Neural cell (in vitro differentiated cells): ENCODE results near the gene FHIT. TPM values are rescaled to one million over a fixed set of nuclear protein-coding genes. Genes with fewer than 3 reads are reported as not detected.

ENCODE experiments used
- H2AFZ ChIP-seq: fragments of 200-600, 300-800 bp; sonication (generic), shearing (Covaris generic); 2 replicates; pipeline ENCODE4 v1.6.0; 2014; ENCODE audit warnings: low read depth, mild to moderate bottlenecking, antibody characterized with exemption, low read length, moderate library complexity
- H3F3A ChIP-seq: fragments of 200-600 bp; shearing (Covaris generic); 2 replicates; pipeline ENCODE4 v1.6.1; 2016; ENCODE audit warnings: mild to moderate bottlenecking, moderate library complexity, mixed read lengths, antibody characterized with exemption, low read length; ENCODE audit not compliant: insufficient read depth, poor library complexity, severe bottlenecking
- H3K27ac ChIP-seq: fragments of 200-600, 300-800 bp; sonication (generic), shearing (Covaris generic); 2 replicates; pipeline ENCODE4 v1.5.1; 2014; ENCODE audit warnings: mild to moderate bottlenecking, low read length, moderate library complexity
- H3K27me3 ChIP-seq: fragments of 300-800, 200-600 bp; sonication (generic), shearing (Covaris generic); 2 replicates; pipeline ENCODE4 v1.6.0; 2014; ENCODE audit warnings: mild to moderate bottlenecking, low read depth, low read length, moderate library complexity; ENCODE audit not compliant: insufficient read depth
- H3K36me3 ChIP-seq: fragments of 300-800, 200-600 bp; sonication (generic), shearing (Covaris generic); 2 replicates; pipeline ENCODE4 v1.5.1; 2014; ENCODE audit warnings: mild to moderate bottlenecking, antibody characterized with exemption, low read length, moderate library complexity; ENCODE audit not compliant: insufficient read depth
- H3K4me2 ChIP-seq: fragments of 300-800, 200-600 bp; sonication (generic), shearing (Covaris generic); 2 replicates; pipeline ENCODE4 v1.6.0; 2014; ENCODE audit warnings: mild to moderate bottlenecking, low read length
- H3K4me3 ChIP-seq: fragments of 300-800, 200-600 bp; sonication (generic), shearing (Covaris generic); 2 replicates; pipeline ENCODE4 v1.5.1; 2014; ENCODE audit warnings: mild to moderate bottlenecking, low read length, moderate library complexity
- H3K79me2 ChIP-seq: fragments of 200-600 bp; shearing (Covaris generic); replicated peaks from 2 replicates; pipeline ENCODE4 v1.6.0; 2014; ENCODE audit warnings: mild to moderate bottlenecking, low read length, moderate library complexity; ENCODE audit not compliant: insufficient read depth
- H3K9ac ChIP-seq: fragments of 300-800, 200-600 bp; sonication (generic), shearing (Covaris generic); 2 replicates; pipeline ENCODE4 v1.6.1; 2016; ENCODE audit warnings: mild to moderate bottlenecking, low read length, mixed read lengths
- H3K9me2 ChIP-seq: fragments of 200-600 bp; shearing (Covaris generic); 2 replicates; pipeline ENCODE4 v1.6.1; 2016; ENCODE audit warnings: mild to moderate bottlenecking, low read length, mixed read lengths; ENCODE audit not compliant: insufficient read depth
- H3K9me3 ChIP-seq: fragments of 200-600, 300-800 bp; sonication (generic), shearing (Covaris generic); 2 replicates; pipeline ENCODE4 v1.6.1; 2016; ENCODE audit warnings: mild to moderate bottlenecking, mixed run types, low read length, moderate library complexity, mixed read lengths
- H4K20me1 ChIP-seq: fragments of 200-600 bp; shearing (Covaris generic); 2 replicates; pipeline ENCODE4 v1.6.1; 2016; ENCODE audit warnings: mild to moderate bottlenecking, mixed run types; ENCODE audit not compliant: insufficient read depth
- EP300 ChIP-seq: fragments of 450-650 bp; conservative IDR thresholded peaks from 2 replicates; pipeline ENCODE4 v1.6.1; 2014; ENCODE audit warnings: antibody characterized with exemption, mild to moderate bottlenecking, moderate library complexity; ENCODE audit not compliant: poor library complexity, severe bottlenecking
- EZH2 ChIP-seq: fragments of 200-600, 300-800 bp; shearing (Covaris generic), sonication (generic); IDR thresholded peaks from 2 replicates; pipeline ENCODE4 v1.6.1; 2014; ENCODE audit warnings: antibody characterized with exemption, low read length, borderline replicate concordance, mild to moderate bottlenecking; ENCODE audit not compliant: insufficient read depth, poor library complexity, severe bottlenecking
- POLR2AphosphoS5 ChIP-seq: IDR thresholded peaks from 2 replicates; pipeline ENCODE4 v1.6.1; 2012
- RAD21 ChIP-seq: fragments of 450-650 bp; conservative IDR thresholded peaks from 2 replicates; pipeline ENCODE4 v1.6.1; 2014; ENCODE audit warnings: antibody characterized with exemption, mild to moderate bottlenecking, moderate library complexity
- SMC3 ChIP-seq: fragments of 450-650 bp; conservative IDR thresholded peaks from 2 replicates; pipeline ENCODE4 v1.6.1; 2014; ENCODE audit warnings: antibody characterized with exemption, mild to moderate bottlenecking, moderate library complexity; ENCODE audit not compliant: poor library complexity
- polyA plus RNA-seq: library from polyadenylated mRNA; depleted of rRNA; stranded (reverse); fragments of >200 nt; gene quantifications from 2 replicates; pipeline ENCODE4 v1.2.3, GENCODE V29; 2014
- TF ChIP-seq, protein P1 (sequence below): IDR thresholded peaks from 2 replicates; pipeline ENCODE4 v1.6.1; 2012; ENCODE audit warnings: borderline replicate concordance
- TF ChIP-seq, protein P2 (sequence below): fragments of 450-650 bp; IDR thresholded peaks from 2 replicates; pipeline ENCODE4 v1.5.1; 2014; ENCODE audit warnings: antibody characterized with exemption, mild to moderate bottlenecking, moderate library complexity; ENCODE audit not compliant: poor library complexity, severe bottlenecking

FHIT gene
- polyA plus RNA-seq, 1 donor from 2014 or later: not detected

DNA sequence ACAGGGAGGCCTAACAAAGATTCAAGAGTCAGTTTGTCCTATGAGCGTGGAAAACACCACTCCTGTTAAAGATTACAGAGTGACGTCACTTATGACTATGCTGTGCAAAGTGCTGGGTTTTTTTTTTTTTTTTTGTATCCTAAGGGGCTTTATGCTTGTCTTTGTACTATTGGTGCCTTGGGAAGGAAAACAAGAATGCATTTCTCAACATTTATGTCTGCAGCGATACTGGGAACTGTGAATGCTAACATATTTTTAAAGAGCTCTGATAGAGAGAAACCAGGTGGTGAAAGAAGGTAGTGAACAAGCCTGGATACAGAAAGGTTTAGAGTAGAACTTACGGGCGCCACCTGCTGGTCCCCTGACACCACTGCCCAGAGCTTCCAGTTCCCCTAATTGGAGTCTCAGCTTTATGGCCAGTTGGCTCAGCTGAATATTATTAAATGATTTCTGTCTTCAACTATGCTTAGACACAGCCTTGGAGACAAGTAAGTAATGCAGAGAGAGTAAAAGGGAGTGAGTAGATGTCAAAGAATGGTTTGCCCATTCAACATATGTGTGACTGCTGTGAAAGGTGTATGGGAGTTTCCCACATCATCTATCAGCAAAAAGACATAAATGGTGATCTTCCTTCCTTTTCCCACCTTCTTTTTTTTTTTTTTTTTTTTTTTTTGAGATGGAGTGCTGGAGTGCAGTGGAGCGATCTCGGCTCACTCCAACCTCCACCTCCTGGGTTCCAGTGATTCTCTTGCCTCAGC is 1393.5 kb downstream of the FHIT start:
- Histone ChIP-seq H4K20me1 (no peaks in the 10 kb centered on the region), H2AFZ (no peak overlapping the region), H3K9me2 (no peaks in the 10 kb centered on the region), H3K9ac (no peak overlapping the region), H3K36me3 (no peaks in the 10 kb centered on the region), H3F3A (no peaks in the 10 kb centered on the region), H3K27ac (no peak overlapping the region), H3K27me3 (no peaks in the 10 kb centered on the region), H3K9me3 (no peaks in the 10 kb centered on the region), H3K4me2 (no peak overlapping the region), H3K79me2 (no peaks in the 10 kb centered on the region), H3K4me3 (no peak overlapping the region)
- TF ChIP-seq EZH2 (no peak), SMC3 (peak; percentile 71), RAD21 (peak; percentile 68)
- TF ChIP-seq, protein P1, sequence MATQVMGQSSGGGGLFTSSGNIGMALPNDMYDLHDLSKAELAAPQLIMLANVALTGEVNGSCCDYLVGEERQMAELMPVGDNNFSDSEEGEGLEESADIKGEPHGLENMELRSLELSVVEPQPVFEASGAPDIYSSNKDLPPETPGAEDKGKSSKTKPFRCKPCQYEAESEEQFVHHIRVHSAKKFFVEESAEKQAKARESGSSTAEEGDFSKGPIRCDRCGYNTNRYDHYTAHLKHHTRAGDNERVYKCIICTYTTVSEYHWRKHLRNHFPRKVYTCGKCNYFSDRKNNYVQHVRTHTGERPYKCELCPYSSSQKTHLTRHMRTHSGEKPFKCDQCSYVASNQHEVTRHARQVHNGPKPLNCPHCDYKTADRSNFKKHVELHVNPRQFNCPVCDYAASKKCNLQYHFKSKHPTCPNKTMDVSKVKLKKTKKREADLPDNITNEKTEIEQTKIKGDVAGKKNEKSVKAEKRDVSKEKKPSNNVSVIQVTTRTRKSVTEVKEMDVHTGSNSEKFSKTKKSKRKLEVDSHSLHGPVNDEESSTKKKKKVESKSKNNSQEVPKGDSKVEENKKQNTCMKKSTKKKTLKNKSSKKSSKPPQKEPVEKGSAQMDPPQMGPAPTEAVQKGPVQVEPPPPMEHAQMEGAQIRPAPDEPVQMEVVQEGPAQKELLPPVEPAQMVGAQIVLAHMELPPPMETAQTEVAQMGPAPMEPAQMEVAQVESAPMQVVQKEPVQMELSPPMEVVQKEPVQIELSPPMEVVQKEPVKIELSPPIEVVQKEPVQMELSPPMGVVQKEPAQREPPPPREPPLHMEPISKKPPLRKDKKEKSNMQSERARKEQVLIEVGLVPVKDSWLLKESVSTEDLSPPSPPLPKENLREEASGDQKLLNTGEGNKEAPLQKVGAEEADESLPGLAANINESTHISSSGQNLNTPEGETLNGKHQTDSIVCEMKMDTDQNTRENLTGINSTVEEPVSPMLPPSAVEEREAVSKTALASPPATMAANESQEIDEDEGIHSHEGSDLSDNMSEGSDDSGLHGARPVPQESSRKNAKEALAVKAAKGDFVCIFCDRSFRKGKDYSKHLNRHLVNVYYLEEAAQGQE: no peak
- TF ChIP-seq, protein P2, sequence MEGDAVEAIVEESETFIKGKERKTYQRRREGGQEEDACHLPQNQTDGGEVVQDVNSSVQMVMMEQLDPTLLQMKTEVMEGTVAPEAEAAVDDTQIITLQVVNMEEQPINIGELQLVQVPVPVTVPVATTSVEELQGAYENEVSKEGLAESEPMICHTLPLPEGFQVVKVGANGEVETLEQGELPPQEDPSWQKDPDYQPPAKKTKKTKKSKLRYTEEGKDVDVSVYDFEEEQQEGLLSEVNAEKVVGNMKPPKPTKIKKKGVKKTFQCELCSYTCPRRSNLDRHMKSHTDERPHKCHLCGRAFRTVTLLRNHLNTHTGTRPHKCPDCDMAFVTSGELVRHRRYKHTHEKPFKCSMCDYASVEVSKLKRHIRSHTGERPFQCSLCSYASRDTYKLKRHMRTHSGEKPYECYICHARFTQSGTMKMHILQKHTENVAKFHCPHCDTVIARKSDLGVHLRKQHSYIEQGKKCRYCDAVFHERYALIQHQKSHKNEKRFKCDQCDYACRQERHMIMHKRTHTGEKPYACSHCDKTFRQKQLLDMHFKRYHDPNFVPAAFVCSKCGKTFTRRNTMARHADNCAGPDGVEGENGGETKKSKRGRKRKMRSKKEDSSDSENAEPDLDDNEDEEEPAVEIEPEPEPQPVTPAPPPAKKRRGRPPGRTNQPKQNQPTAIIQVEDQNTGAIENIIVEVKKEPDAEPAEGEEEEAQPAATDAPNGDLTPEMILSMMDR: peak; percentile 77

DNA sequence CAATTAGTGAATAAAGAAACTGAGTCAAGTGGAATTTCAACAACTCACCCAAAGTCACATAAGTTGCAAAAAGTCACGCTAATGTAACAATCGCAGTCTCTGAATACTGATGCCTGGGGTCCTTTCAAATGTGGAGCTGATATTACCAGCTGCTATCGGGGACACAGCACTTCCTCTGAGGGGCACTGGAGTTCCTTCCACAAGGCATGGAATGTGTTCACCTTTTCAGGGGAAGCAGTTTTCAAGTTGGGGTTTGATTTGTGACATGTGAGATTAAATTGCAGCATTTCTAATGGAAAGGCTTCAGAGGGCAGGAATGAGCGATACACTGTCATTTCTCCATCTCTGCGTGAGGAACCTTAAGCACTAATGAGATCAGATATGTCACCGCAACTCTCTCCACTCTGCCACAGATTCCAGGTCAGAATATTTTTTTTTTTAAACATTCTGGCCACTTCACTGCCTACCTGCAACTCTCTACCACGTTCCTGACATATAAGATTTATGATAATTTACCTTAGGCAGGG is 1394.3 kb downstream of the FHIT start:
- Histone ChIP-seq H3K9ac (no peak overlapping the region), H3F3A (no peaks in the 10 kb centered on the region), H3K27ac (no peak overlapping the region), H4K20me1 (no peaks in the 10 kb centered on the region), H3K9me2 (no peaks in the 10 kb centered on the region), H3K9me3 (no peaks in the 10 kb centered on the region), H2AFZ (no peak overlapping the region), H3K79me2 (no peaks in the 10 kb centered on the region), H3K36me3 (no peaks in the 10 kb centered on the region), H3K4me2 (no peak overlapping the region), H3K27me3 (no peaks in the 10 kb centered on the region), H3K4me3 (no peak overlapping the region)
- no peak for TF ChIP-seq EZH2
- no peak for TF ChIP-seq POLR2AphosphoS5
- TF ChIP-seq, protein P1: no peak
- peak; percentile 55 for TF ChIP-seq SMC3
- TF ChIP-seq EP300: no peak
- TF ChIP-seq RAD21: peak; percentile 65
- TF ChIP-seq, protein P2: peak; percentile 55
